ENCODE data around the gene PYGB.
A peak's percentile ranks its signal among the peaks of the same experiment; 100 is the strongest.

The PYGB gene

DNA sequence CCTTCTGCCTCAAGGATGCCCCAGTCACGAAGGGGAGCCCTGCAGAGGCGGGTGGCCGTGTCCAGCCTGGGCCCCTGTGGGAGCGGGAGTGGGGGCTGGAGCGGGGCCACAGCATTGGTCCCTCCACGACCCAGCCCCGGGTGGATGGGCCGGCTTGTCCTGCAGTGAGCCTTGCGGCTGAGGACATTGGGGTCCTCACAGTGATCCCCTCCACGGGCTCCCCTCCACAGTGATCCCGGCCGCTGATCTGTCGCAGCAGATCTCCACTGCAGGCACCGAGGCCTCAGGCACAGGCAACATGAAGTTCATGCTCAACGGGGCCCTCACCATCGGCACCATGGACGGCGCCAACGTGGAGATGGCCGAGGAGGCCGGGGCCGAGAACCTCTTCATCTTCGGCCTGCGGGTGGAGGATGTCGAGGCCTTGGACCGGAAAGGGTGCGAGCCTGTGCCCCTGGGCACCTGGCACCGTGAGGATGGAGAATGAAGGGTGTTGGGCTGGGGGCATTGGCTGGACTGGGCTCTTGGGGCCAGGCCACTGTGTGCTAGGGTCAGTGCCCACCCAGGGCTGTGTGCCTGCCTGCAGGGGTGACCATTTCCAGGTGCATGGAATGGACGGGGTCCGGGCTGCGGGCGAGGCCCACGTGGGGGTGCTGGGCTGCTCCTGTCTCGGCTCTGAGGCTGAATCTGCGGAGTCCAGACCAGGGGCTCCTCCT lies 44.4 kb downstream of the PYGB start:
- TF ChIP-seq, protein P1, sequence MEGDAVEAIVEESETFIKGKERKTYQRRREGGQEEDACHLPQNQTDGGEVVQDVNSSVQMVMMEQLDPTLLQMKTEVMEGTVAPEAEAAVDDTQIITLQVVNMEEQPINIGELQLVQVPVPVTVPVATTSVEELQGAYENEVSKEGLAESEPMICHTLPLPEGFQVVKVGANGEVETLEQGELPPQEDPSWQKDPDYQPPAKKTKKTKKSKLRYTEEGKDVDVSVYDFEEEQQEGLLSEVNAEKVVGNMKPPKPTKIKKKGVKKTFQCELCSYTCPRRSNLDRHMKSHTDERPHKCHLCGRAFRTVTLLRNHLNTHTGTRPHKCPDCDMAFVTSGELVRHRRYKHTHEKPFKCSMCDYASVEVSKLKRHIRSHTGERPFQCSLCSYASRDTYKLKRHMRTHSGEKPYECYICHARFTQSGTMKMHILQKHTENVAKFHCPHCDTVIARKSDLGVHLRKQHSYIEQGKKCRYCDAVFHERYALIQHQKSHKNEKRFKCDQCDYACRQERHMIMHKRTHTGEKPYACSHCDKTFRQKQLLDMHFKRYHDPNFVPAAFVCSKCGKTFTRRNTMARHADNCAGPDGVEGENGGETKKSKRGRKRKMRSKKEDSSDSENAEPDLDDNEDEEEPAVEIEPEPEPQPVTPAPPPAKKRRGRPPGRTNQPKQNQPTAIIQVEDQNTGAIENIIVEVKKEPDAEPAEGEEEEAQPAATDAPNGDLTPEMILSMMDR (IDR thresholded peaks at IDR 0.05; ENCODE audit: low read depth, low read length), result no peak
- TF ChIP-seq, protein P2, sequence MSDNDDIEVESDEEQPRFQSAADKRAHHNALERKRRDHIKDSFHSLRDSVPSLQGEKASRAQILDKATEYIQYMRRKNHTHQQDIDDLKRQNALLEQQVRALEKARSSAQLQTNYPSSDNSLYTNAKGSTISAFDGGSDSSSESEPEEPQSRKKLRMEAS (IDR thresholded peaks at IDR 0.05; ENCODE audit: low read depth, low read length), result no peak
- TF ChIP-seq MYC (IDR thresholded peaks at IDR 0.05; ENCODE audit: low read depth, low read length) (no peak), POLR2A (IDR thresholded peaks at IDR 0.05; ENCODE audit: extremely low read depth, insufficient read length) (no peak)
- no peak overlapping the region for H3K4me3 ChIP-seq (ENCODE audit: low read depth, low read length)

DNA sequence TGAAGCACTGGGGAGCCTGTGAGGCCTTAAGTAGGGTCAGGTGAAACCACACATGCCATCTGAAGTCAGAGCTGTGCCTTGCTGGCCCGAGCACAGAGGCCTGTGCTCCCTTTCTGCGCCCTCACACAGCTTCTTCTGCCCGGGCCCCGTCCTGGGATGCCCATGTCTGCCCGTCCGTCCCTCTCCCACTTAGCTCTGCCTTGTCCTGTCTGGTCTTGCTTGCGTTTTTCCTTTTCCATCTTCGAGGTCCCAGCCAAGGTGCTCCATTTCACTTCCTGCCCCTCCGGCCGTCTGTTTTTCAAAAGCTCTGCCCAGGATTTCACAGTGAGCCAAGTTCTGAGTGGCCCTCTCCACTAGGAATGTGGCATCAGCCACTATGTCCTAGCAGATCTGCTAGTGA lies 45.6 kb downstream of the PYGB start:
- no peak for TF ChIP-seq POLR2A (IDR thresholded peaks at IDR 0.05; ENCODE audit: extremely low read depth, insufficient read length)
- TF ChIP-seq, protein P1 (IDR thresholded peaks at IDR 0.05; ENCODE audit: low read depth, low read length), result no peak
- no peak for TF ChIP-seq MYC (IDR thresholded peaks at IDR 0.05; ENCODE audit: low read depth, low read length)
- TF ChIP-seq, protein P2 (IDR thresholded peaks at IDR 0.05; ENCODE audit: low read depth, low read length), result no peak
- no peak overlapping the region for H3K4me3 ChIP-seq (ENCODE audit: low read depth, low read length)
- DNase-seq (ENCODE audit: low read depth), result no peak

More for the DNA sequence above, 44.4 kb downstream of the PYGB start:
- no peak for DNase-seq (ENCODE audit: low read depth)

- no peak for TF ChIP-seq POLR2A (IDR thresholded peaks at IDR 0.05; ENCODE audit: extremely low read depth, insufficient read length)
- DNase-seq (ENCODE audit: low read depth), result no peak
- H3K4me3 ChIP-seq (ENCODE audit: low read depth, low read length), result no peak overlapping the region
Measured at GRCh38 chr20:25293910-25294458, 46.1 kb downstream of the PYGB start.

GRCh38 chr20:25294459-25295385 lies 46.8 kb downstream of the PYGB start:
- no peak overlapping the region for H3K4me3 ChIP-seq (ENCODE audit: low read depth, low read length)
- DNase-seq (ENCODE audit: low read depth), result peak; percentile 81

GRCh38 chr20:25295386-25296093 lies 47.7 kb downstream of the PYGB start:
- no peak for TF ChIP-seq MYC (IDR thresholded peaks at IDR 0.05; ENCODE audit: low read depth, low read length)
- TF ChIP-seq, protein P2 (IDR thresholded peaks at IDR 0.05; ENCODE audit: low read depth, low read length), result no peak
- TF ChIP-seq POLR2A (IDR thresholded peaks at IDR 0.05; ENCODE audit: extremely low read depth, insufficient read length), result no peak
- TF ChIP-seq, protein P1 (IDR thresholded peaks at IDR 0.05; ENCODE audit: low read depth, low read length), result no peak
- DNase-seq (ENCODE audit: low read depth), result no peak
- no peak overlapping the region for H3K4me3 ChIP-seq (ENCODE audit: low read depth, low read length)

More at GRCh38 chr20:25294459-25295385, 46.8 kb downstream of the PYGB start:
- TF ChIP-seq, protein P2 (IDR thresholded peaks at IDR 0.05; ENCODE audit: low read depth, low read length), result peak; percentile 50
- TF ChIP-seq POLR2A (IDR thresholded peaks at IDR 0.05; ENCODE audit: extremely low read depth, insufficient read length), result no peak
- TF ChIP-seq, protein P1 (IDR thresholded peaks at IDR 0.05; ENCODE audit: low read depth, low read length), result peak; percentile 99
- no peak; the same call in 1 of the 2 replicates for TF ChIP-seq MYC (IDR thresholded peaks at IDR 0.05; ENCODE audit: low read depth, low read length)
